Endothelial cell of umbilical vein (primary cell): ENCODE results near the gene BIRC3. TPM values are rescaled to one million over a fixed set of nuclear protein-coding genes. Genes with fewer than 3 reads are reported as not detected.

Source experiments
- BruUV-seq: library from RNA; stranded (reverse); fragments of 400-500 nt; replicated peaks from 2 replicates; lab custom pipeline; 2021; lab: Mats Ljungman, UMichigan
- CTCF ChIA-PET: fragments of 300-600, 350-600 bp; sonication (Branson Sonifier 250); formaldehyde crosslinking; loops from one replicate; lab custom pipeline; 2021; ENCODE audit warnings: antibody characterized with exemption, inconsistent platforms; lab: Charles Lee
- POLR2A ChIA-PET: fragments of 300-600, 350-600 bp; sonication (Branson Sonifier 250); formaldehyde crosslinking; loops from one replicate; lab custom pipeline; 2021; ENCODE audit warnings: antibody characterized with exemption, inconsistent platforms; lab: Charles Lee
- DNase-seq: peaks from one replicate; pipeline ENCODE4 v3.0.0-alpha.2; 2011; ENCODE audit warnings: low read depth, low spot score
- FAIRE-seq: peaks from 2 replicates; lab custom pipeline; 2011; peaks lifted over from hg19 to GRCh38; lab: Jason Lieb, UNC
- H2AFZ ChIP-seq: 2 replicates; pipeline ENCODE4 v1.6.0; 2012; ENCODE audit warnings: low read depth, low read length, control low read depth, inconsistent platforms
- H3K27ac ChIP-seq: 2 replicates; pipeline ENCODE4 v1.5.1; 2011; ENCODE audit warnings: low read depth, mild to moderate bottlenecking, control low read depth, low read length, moderate library complexity; ENCODE audit not compliant: insufficient read depth
- H3K27me3 ChIP-seq, 2 experiments: 2 replicates each; pipeline versions ENCODE4 v1.6.0 to v1.6.1; 2011; ENCODE audit warnings: low read length in 2 of 2, mixed read lengths in 1 of 2; ENCODE audit not compliant: control insufficient read depth in 2 of 2, insufficient read depth in 2 of 2
- H3K36me3 ChIP-seq, 2 experiments: 2 replicates in 1 of 2; 3 replicates in 1 of 2; pipeline ENCODE4 v1.5.1; 2011; ENCODE audit warnings: low read length in 2 of 2, mild to moderate bottlenecking in 1 of 2, moderate library complexity in 1 of 2; ENCODE audit not compliant: control insufficient read depth in 2 of 2, insufficient read depth in 2 of 2; ENCODE audit errors: extremely low read depth in 1 of 2
- H3K4me1 ChIP-seq: 3 replicates; pipeline ENCODE4 v1.5.1; 2011; ENCODE audit warnings: mild to moderate bottlenecking, low read length; ENCODE audit not compliant: control insufficient read depth, insufficient read depth; ENCODE audit errors: extremely low read depth
- H3K4me2 ChIP-seq: 2 replicates; pipeline ENCODE4 v1.6.1; 2011; ENCODE audit warnings: low read length, control low read depth, mixed read lengths; ENCODE audit not compliant: insufficient read depth
- H3K4me3 ChIP-seq, 3 experiments: fragments of 200-600 bp in 1 of 3; sonication (generic), shearing (Covaris generic) in 1 of 3; replicated peaks in 1 of 3; 2 replicates each; pipeline ENCODE4 v1.5.1; 2011 to 2016; ENCODE audit warnings: control low read depth in 3 of 3, low read length in 3 of 3, mild to moderate bottlenecking in 2 of 3, inconsistent platforms in 1 of 3, low read depth in 1 of 3, moderate library complexity in 1 of 3; ENCODE audit not compliant: insufficient read depth in 1 of 3
- H3K79me2 ChIP-seq: 2 replicates; pipeline ENCODE4 v1.6.0; 2012; ENCODE audit warnings: low read length, inconsistent platforms; ENCODE audit not compliant: control insufficient read depth, insufficient read depth
- H3K9ac ChIP-seq: replicated peaks from 2 replicates; pipeline ENCODE3; 2011; ENCODE audit warnings: low read length, control low read depth; ENCODE audit not compliant: insufficient read depth; ENCODE audit errors: extremely low read depth
- H3K9me1 ChIP-seq: replicated peaks from 3 replicates; pipeline ENCODE4 v1.6.0; 2011; ENCODE audit warnings: mild to moderate bottlenecking, low read length; ENCODE audit not compliant: control insufficient read depth, insufficient read depth; ENCODE audit errors: extremely low read depth
- H3K9me3 ChIP-seq: replicated peaks from 2 replicates; pipeline ENCODE4 v1.5.1; 2012; ENCODE audit warnings: low read length, inconsistent platforms; ENCODE audit not compliant: control insufficient read depth, insufficient read depth
- H4K20me1 ChIP-seq: replicated peaks from 2 replicates; pipeline ENCODE3; 2011; ENCODE audit warnings: mild to moderate bottlenecking, low read length; ENCODE audit not compliant: control insufficient read depth, insufficient read depth; ENCODE audit errors: extremely low read depth
- CTCF ChIP-seq, 2 donors: IDR thresholded peaks; 1 replicate in 1 of 2; 2 replicates in 1 of 2; pipeline ENCODE4 v1.5.1; 2011; ENCODE audit warnings: low read length in 2 of 2, mild to moderate bottlenecking in 2 of 2, moderate library complexity in 2 of 2, control low read depth in 1 of 2, inconsistent platforms in 1 of 2, low read depth in 1 of 2; ENCODE audit not compliant: insufficient read depth in 1 of 2; ENCODE audit errors: extremely low read depth in 1 of 2
- EZH2 ChIP-seq: IDR thresholded peaks from 2 replicates; pipeline ENCODE4 v1.6.1; 2012; ENCODE audit warnings: borderline replicate concordance, low read depth, mild to moderate bottlenecking, moderate library complexity, low read length, inconsistent platforms; ENCODE audit not compliant: severe bottlenecking
- FOS ChIP-seq: IDR thresholded peaks from 2 replicates; pipeline ENCODE4 v1.6.1; 2011; ENCODE audit warnings: mild to moderate bottlenecking, low read length, moderate library complexity, borderline replicate concordance; ENCODE audit not compliant: insufficient read depth
- GATA2 ChIP-seq: IDR thresholded peaks from 2 replicates; pipeline ENCODE4 v1.7.0; 2011; ENCODE audit warnings: low read depth, mild to moderate bottlenecking, moderate library complexity, mixed read lengths, low read length; ENCODE audit not compliant: insufficient read length, insufficient read depth
- JUN ChIP-seq: IDR thresholded peaks from 2 replicates; pipeline ENCODE4 v1.6.1; 2011; ENCODE audit warnings: borderline replicate concordance, low read depth; ENCODE audit not compliant: insufficient read length, insufficient read depth
- MAX ChIP-seq: IDR thresholded peaks from 2 replicates; pipeline ENCODE4 v1.6.1; 2011; ENCODE audit not compliant: insufficient read depth, insufficient read length
- MYC ChIP-seq: IDR thresholded peaks from one replicate; pipeline ENCODE4 v1.6.1; 2011; ENCODE audit warnings: mild to moderate bottlenecking, low read depth, low read length
- POLR2A ChIP-seq: IDR thresholded peaks from 2 replicates; pipeline ENCODE4 v1.6.1; 2012; ENCODE audit warnings: low read depth, mild to moderate bottlenecking, control low read depth, low read length
- POLR2AphosphoS5 ChIP-seq: IDR thresholded peaks from 2 replicates; pipeline ENCODE4 v1.6.1; 2012; ENCODE audit warnings: low read depth, mild to moderate bottlenecking, control low read depth, low read length, moderate library complexity; ENCODE audit not compliant: insufficient read depth
- dilution Hi-C: fragments of 300-500 bp; cut with MboI; formaldehyde crosslinking; loops from one replicate; pipeline ENCODE4 v1.15.0; 2019; ENCODE audit warnings: low sequenced_read_pairs; ENCODE audit not compliant: extremely low pct_ligation_motif_present
- intact Hi-C: fragments of 100-400 bp; cut with micrococcal nuclease; formaldehyde crosslinking; loops from one replicate; pipeline ENCODE4 v1.10.0; 2022
- polyA plus RNA-seq, 4 experiments: library from polyadenylated mRNA; depleted of rRNA in 3 of 4; stranded (reverse) in 3 of 4; unstranded in 1 of 4; fragments of >200 nt; gene quantifications; 2 replicates each; pipeline versions ENCODE4 v1.2.1 to v1.2.3, GENCODE V29; 2011 to 2012; ENCODE audit warnings: missing spikeins in 1 of 4
- total RNA-seq: library from RNA; stranded (reverse); gene quantifications from 2 replicates; pipeline ENCODE4 v1.2.3, GENCODE V29; 2021

BIRC3 gene
- total and polyA plus RNA-seq, 2 donors (not counting 3 experiments of a cell fraction or from before 2014, with no cell fraction given): 0.28 to 1.4 TPM

DNA sequence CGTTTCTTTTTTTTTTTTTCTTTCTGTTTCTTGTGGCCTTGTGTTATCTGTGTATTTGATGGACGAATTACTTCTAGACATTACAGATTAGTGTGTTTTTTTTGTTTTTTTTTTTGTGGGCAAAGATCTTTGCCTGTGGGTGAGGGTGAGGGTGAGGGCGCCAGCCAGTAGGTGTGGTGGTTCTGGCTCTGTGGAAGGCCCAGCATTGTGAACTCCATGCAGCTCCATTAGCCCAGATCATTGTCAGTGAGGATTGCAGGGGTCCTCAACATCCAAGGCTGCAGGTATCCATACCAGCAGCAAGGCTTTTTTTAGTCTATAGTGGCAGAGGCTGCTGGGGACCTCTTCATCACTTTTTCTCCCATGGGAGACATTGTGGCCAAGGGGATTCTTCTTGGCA, 43.4 kb downstream of the BIRC3 start:
- intact Hi-C loops: no loop called here
- H3K27ac ChIP-seq: no peak overlapping the region
- H3K9me3 ChIP-seq: no peaks in the 10 kb centered on the region
- BruUV-seq: no TSS peak
- H4K20me1 ChIP-seq: no peaks in the 10 kb centered on the region
- no peak overlapping the region for H3K4me3 ChIP-seq
- TF ChIP-seq MAX: no peak
- no peak for TF ChIP-seq POLR2A
- TF ChIP-seq EZH2: no peak
- TF ChIP-seq POLR2AphosphoS5: no peak
- TF ChIP-seq MYC: no peak
- no peak for TF ChIP-seq CTCF (IDR thresholded peaks at IDR 0.05; ENCODE audit: extremely low read depth in 1 of 2, insufficient read depth in 1 of 2, low read depth in 1 of 2, low read length in 2 of 2)
- no peak for TF ChIP-seq JUN
- no peak for TF ChIP-seq FOS
- TF ChIP-seq GATA2: no peak
- H3K4me2 ChIP-seq: no peak overlapping the region
- no peak for FAIRE-seq
- POLR2A ChIA-PET: no interaction called here
- dilution Hi-C loops: no loop called here
- no peak for DNase-seq
- peaks cover 67% of the 10 kb centered on the region for H3K79me2 ChIP-seq
- peaks cover 15 to 36% of the 10 kb centered on the region in 2 experiments for H3K36me3 ChIP-seq
- CTCF ChIA-PET: interaction anchor here (0.8 to 3.9 kb wide), 3 partner anchors 11 to 136 kb away, joined by 4 to 15 read pairs (median 4); no protein-coding TSS in a partner anchor
- no peak overlapping the region for H3K9ac ChIP-seq
- H3K9me1 ChIP-seq: no peaks in the 10 kb centered on the region
- no peaks in the 10 kb centered on the region for H3K27me3 ChIP-seq
- no peak overlapping the region for H2AFZ ChIP-seq
- H3K4me1 ChIP-seq: no peaks in the 10 kb centered on the region
